Adrenal gland (tissue), 5 donors: Measurements from ENCODE around the gene OR4E1.

ENCODE experiments used
- CTCF ChIP-seq, 6 experiments: fragments of 450-650 bp in 4 of 6; fragments of 200-600 bp in 2 of 6; sonication (generic) in 1 of 6; IDR thresholded peaks; 1 replicate in 5 of 6; 2 replicates in 1 of 6; pipeline versions ENCODE4 v1.5.1 to v1.8.0; 2016 to 2021; ENCODE audit warnings: antibody characterized with exemption in 6 of 6, mild to moderate bottlenecking in 2 of 6, moderate library complexity in 1 of 6
- POLR2A ChIP-seq, 2 donors: fragments of 450-650 bp; IDR thresholded peaks; one replicate each; pipeline ENCODE4 v1.6.1; 2017; ENCODE audit warnings: antibody characterized with exemption in 2 of 2, mild to moderate bottlenecking in 2 of 2, moderate library complexity in 1 of 2
- donor health status: DM: no; HTN: no; CAD: no.

GRCh38 chr14:21634840-21635239, 38.8 kb downstream of the OR4E1 start, which contains the start of gene OR10G2:
- TF ChIP-seq POLR2A (IDR thresholded peaks at IDR 0.05) (no peak), CTCF (IDR thresholded peaks at IDR 0.05) (no peak)
